Astrocyte (in vitro differentiated cells and primary cell): Measurements from ENCODE around the gene RABL3.

Experiments
- CTCF ChIP-seq: IDR thresholded peaks from 2 replicates; pipeline ENCODE4 v1.5.1; 2011; ENCODE audit warnings: low read depth, mild to moderate bottlenecking, inconsistent platforms, low read length, moderate library complexity; ENCODE audit not compliant: insufficient read depth
- EZH2 ChIP-seq: IDR thresholded peaks from 2 replicates; pipeline ENCODE4 v1.6.1; 2012; ENCODE audit warnings: mild to moderate bottlenecking, low read length, inconsistent platforms; ENCODE audit not compliant: insufficient read depth

- TF ChIP-seq CTCF (no peak), EZH2 (no peak)
Observed at GRCh38 chr3:120743556-120744195, 1.4 kb upstream of the RABL3 start.
